ENCODE data around the gene BCL6B. TPM values are rescaled to one million over a fixed set of nuclear protein-coding genes. Genes with fewer than 3 reads are reported as not detected.

Gene BCL6B
- total and polyA plus RNA-seq, 5 donors: 6.7 to 16.8 (median 9.4) TPM

DNA sequence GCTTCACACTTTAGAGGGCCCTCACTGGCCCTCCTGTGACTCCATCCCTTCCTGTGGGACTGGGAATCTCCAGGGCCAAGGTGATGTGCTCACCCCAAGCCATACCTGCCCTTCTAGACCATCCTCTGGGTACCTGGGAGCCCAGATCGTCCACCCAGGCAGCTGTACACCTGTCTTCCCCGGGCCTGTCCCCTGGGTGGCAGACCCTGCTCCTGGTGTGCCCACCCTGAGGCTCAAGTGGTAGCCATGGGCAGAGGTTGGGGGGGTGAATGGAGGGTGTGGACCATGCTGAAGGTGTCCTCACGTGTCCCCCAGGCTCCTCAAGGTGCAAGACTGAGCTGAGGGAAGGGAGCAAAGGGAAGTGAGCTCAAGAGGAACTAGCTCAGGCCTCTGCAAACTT, 47.9 kb downstream of the BCL6B start:
- no peak for DNase-seq
- intact Hi-C loops (cut with DNase I): no loop called here
- no peak for ATAC-seq
- Histone ChIP-seq H3K9me3 (ENCODE audit: control insufficient read depth, low read length) (no peaks in the 10 kb centered on the region), H3K27ac (ENCODE audit: low read length) (no peak overlapping the region), H3K4me1 (ENCODE audit: control insufficient read depth, insufficient read depth, low read length) (no peaks in the 10 kb centered on the region), H3K27me3 (ENCODE audit: control insufficient read depth, insufficient read depth) (no peaks in the 10 kb centered on the region), H3K4me3 (ENCODE audit: low read length) (no peak overlapping the region)
- WGBS: 83% methylated on average over 3 of the region's 3 CpGs

GRCh38 chr17:7072406-7072805, 49.6 kb downstream of the BCL6B start:
- no peak for ATAC-seq
- WGBS: 84% methylated on average over 2 of the region's 2 CpGs
- H3K4me1 ChIP-seq (ENCODE audit: control insufficient read depth, insufficient read depth, low read length): no peaks in the 10 kb centered on the region
- H3K9me3 ChIP-seq (ENCODE audit: control insufficient read depth, low read length): no peaks in the 10 kb centered on the region
- no peaks in the 10 kb centered on the region for H3K27me3 ChIP-seq (ENCODE audit: control insufficient read depth, insufficient read depth)
- intact Hi-C loops (cut with DNase I): no loop called here
- no peak overlapping the region for H3K27ac ChIP-seq (ENCODE audit: low read length)
- DNase-seq: no peak
- no peak overlapping the region for H3K4me3 ChIP-seq (ENCODE audit: low read length)

DNA sequence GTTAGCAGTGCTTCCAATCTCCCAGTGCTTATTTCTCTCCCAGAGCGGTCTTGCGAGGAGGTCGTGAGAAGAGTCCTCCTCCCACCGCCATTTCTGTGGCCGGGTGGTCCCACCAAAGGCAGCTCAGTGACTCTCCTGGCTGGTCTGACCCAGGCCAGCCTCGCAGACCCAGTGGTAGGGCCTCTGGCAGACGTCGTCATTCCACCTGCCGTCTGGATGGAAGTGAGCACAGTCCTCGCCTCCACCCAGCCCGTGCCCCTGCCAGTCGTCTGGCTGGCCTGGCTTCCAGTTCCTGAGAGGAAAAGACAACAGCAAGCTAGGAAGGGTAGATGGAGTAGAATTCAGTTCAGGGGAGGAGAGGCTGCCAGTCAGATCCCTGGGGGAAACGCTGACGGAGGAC, 52.1 kb downstream of the BCL6B start:
- intact Hi-C loops (cut with DNase I): no loop called here
- Histone ChIP-seq H3K9me3 (ENCODE audit: control insufficient read depth, low read length) (no peaks in the 10 kb centered on the region), H3K4me1 (ENCODE audit: control insufficient read depth, insufficient read depth, low read length) (no peaks in the 10 kb centered on the region), H3K27me3 (ENCODE audit: control insufficient read depth, insufficient read depth) (no peaks in the 10 kb centered on the region), H3K27ac (ENCODE audit: low read length) (no peak overlapping the region), H3K4me3 (ENCODE audit: low read length) (no peak overlapping the region)
- DNase-seq (no peak), ATAC-seq (no peak)
- 82% methylated on average over 14 of the region's 14 CpGs for WGBS

GRCh38 chr17:7077911-7078546, 55.2 kb downstream of the BCL6B start:
- H3K4me3 ChIP-seq (ENCODE audit: low read length): no peak overlapping the region
- no peaks in the 10 kb centered on the region for H3K27me3 ChIP-seq (ENCODE audit: control insufficient read depth, insufficient read depth)
- no peak overlapping the region for H3K27ac ChIP-seq (ENCODE audit: low read length)
- no peaks in the 10 kb centered on the region for H3K9me3 ChIP-seq (ENCODE audit: control insufficient read depth, low read length)
- H3K4me1 ChIP-seq (ENCODE audit: control insufficient read depth, insufficient read depth, low read length): no peaks in the 10 kb centered on the region
- intact Hi-C loops (cut with DNase I): no loop called here
- ATAC-seq: no peak
- DNase-seq: no peak
- 79% methylated on average over 7 of the region's 7 CpGs for WGBS

DNA sequence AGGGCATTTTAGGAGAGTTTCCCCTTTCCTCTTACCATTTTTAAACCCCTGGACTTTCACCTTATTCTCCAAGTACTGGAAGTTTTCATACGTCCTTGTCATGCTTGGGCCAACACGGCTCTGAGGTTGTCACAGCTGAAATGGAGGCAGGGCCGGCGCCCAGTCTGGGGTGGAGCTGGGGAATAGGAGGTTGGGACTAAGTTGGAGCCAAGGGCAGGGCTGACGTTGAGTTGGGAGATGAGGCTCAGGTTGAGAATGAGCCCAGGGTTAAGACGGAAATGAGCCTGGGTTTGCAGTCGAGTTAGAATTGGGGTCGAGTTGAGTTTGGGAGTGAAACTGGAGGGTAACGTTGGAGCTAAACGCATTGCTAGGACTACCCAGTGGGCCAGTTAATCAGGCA, 55.9 kb downstream of the BCL6B start:
- Histone ChIP-seq H3K4me1 (ENCODE audit: control insufficient read depth, insufficient read depth, low read length) (no peaks in the 10 kb centered on the region), H3K4me3 (ENCODE audit: low read length) (no peak overlapping the region), H3K27ac (ENCODE audit: low read length) (no peak overlapping the region), H3K27me3 (ENCODE audit: control insufficient read depth, insufficient read depth) (no peaks in the 10 kb centered on the region), H3K9me3 (ENCODE audit: control insufficient read depth, low read length) (no peaks in the 10 kb centered on the region)
- intact Hi-C loops (cut with DNase I): no loop called here
- ATAC-seq (no peak), DNase-seq (no peak)
- 88% methylated on average over 10 of the region's 10 CpGs for WGBS

Other genes with a start within 250 kb of the BCL6B start
- under 1 TPM in 1 of 4 donors, not detected in 3; 0.20 TPM for gene FBXO39, start 246.8 kb upstream of the BCL6B start, total RNA-seq
- gene FBXO39, start 246.8 kb upstream of the BCL6B start, polyA plus RNA-seq: 0.16 TPM
- not detected for gene TEKT1, start 191.3 kb upstream of the BCL6B start, total RNA-seq
- gene TEKT1, start 191.3 kb upstream of the BCL6B start, polyA plus RNA-seq: not detected
- under 1 TPM in 1 of 4 donors, not detected in 3; 0.18 TPM for gene ALOX12, start 27.0 kb upstream of the BCL6B start, total RNA-seq
- gene ALOX12, start 27.0 kb upstream of the BCL6B start, polyA plus RNA-seq: 0.09 TPM
- gene RNASEK, start 10.4 kb upstream of the BCL6B start, total RNA-seq: 100 to 1,000 TPM; 188 to 219 (median 193) TPM
- 357 TPM for gene RNASEK, start 10.4 kb upstream of the BCL6B start, polyA plus RNA-seq
- gene SLC16A13, start 13.0 kb downstream of the BCL6B start, total RNA-seq: 1 to 10 TPM in 2 of 4 donors, under 1 TPM in 2; 0.91 to 1.1 (median 0.98) TPM
- 1.2 TPM for gene SLC16A13, start 13.0 kb downstream of the BCL6B start, polyA plus RNA-seq
- gene SLC16A11, start 21.0 kb downstream of the BCL6B start, total RNA-seq: 1 to 10 TPM; 3.3 to 5.3 (median 3.7) TPM
- gene SLC16A11, start 21.0 kb downstream of the BCL6B start, polyA plus RNA-seq: 11.3 TPM
- gene CLEC10A, start 57.2 kb downstream of the BCL6B start, total RNA-seq: 1 to 10 TPM; 5.2 to 9.5 (median 7.6) TPM
- 1.6 TPM for gene CLEC10A, start 57.2 kb downstream of the BCL6B start, polyA plus RNA-seq
- under 1 TPM in 3 of 4 donors, not detected in 1; 0.21 to 0.64 (median 0.29) TPM for gene ASGR2, start 91.8 kb downstream of the BCL6B start, total RNA-seq
- 0.14 TPM for gene ASGR2, start 91.8 kb downstream of the BCL6B start, polyA plus RNA-seq
- under 1 TPM; 0.35 to 0.86 (median 0.63) TPM for gene ASGR1, start 156.3 kb downstream of the BCL6B start, total RNA-seq
- 0.57 TPM for gene ASGR1, start 156.3 kb downstream of the BCL6B start, polyA plus RNA-seq
- gene DLG4, start 196.8 kb downstream of the BCL6B start, total RNA-seq: 10 to 100 TPM; 28.7 to 36.2 (median 31.5) TPM
- 23.3 TPM for gene DLG4, start 196.8 kb downstream of the BCL6B start, polyA plus RNA-seq
- 1,000 to 10,000 TPM in 3 of 4 donors, 100 to 1,000 TPM in 1; 896 to 1,154 (median 1,049) TPM for gene ACADVL, start 196.9 kb downstream of the BCL6B start, total RNA-seq
- gene ACADVL, start 196.9 kb downstream of the BCL6B start, polyA plus RNA-seq: 1,142 TPM
- 10 to 100 TPM; 20.0 to 26.1 (median 23.4) TPM for gene DVL2, start 211.5 kb downstream of the BCL6B start, total RNA-seq
- 14.6 TPM for gene DVL2, start 211.5 kb downstream of the BCL6B start, polyA plus RNA-seq
- gene PHF23, start 216.4 kb downstream of the BCL6B start, total RNA-seq: 10 to 100 TPM; 22.2 to 30.4 (median 24.5) TPM
- gene PHF23, start 216.4 kb downstream of the BCL6B start, polyA plus RNA-seq: 18.8 TPM
- gene GABARAP, start 219.4 kb downstream of the BCL6B start, total RNA-seq: 100 to 1,000 TPM; 492 to 540 (median 522) TPM
- gene GABARAP, start 219.4 kb downstream of the BCL6B start, polyA plus RNA-seq: 741 TPM
- gene CTDNEP1, start 228.7 kb downstream of the BCL6B start, total RNA-seq: 100 to 1,000 TPM; 118 to 124 (median 122) TPM
- gene CTDNEP1, start 228.7 kb downstream of the BCL6B start, polyA plus RNA-seq: 80.1 TPM
- gene ELP5, start 229.2 kb downstream of the BCL6B start, total RNA-seq: 100 to 1,000 TPM in 1 of 4 donors, 10 to 100 TPM in 3; 37.9 to 100 (median 82.9) TPM
- 41.7 TPM for gene ELP5, start 229.2 kb downstream of the BCL6B start, polyA plus RNA-seq
- 1 to 10 TPM; 1.8 to 3.4 (median 2.8) TPM for gene CLDN7, start 239.4 kb downstream of the BCL6B start, total RNA-seq
- gene CLDN7, start 239.4 kb downstream of the BCL6B start, polyA plus RNA-seq: 2.9 TPM